Cortex of kidney (tissue), 1 donor: ENCODE measurements around the gene UGT1A9.
"Not testable (repeated sequence)": the region's sequence is repeated elsewhere in the genome, so short reads cannot be mapped to it uniquely, and the experiment has no call there.

Source experiments
- DNase-seq: peaks from one replicate; lab custom pipeline; 2025; lab: John Stamatoyannopoulos, UW

UGT1A9 gene

DNA sequence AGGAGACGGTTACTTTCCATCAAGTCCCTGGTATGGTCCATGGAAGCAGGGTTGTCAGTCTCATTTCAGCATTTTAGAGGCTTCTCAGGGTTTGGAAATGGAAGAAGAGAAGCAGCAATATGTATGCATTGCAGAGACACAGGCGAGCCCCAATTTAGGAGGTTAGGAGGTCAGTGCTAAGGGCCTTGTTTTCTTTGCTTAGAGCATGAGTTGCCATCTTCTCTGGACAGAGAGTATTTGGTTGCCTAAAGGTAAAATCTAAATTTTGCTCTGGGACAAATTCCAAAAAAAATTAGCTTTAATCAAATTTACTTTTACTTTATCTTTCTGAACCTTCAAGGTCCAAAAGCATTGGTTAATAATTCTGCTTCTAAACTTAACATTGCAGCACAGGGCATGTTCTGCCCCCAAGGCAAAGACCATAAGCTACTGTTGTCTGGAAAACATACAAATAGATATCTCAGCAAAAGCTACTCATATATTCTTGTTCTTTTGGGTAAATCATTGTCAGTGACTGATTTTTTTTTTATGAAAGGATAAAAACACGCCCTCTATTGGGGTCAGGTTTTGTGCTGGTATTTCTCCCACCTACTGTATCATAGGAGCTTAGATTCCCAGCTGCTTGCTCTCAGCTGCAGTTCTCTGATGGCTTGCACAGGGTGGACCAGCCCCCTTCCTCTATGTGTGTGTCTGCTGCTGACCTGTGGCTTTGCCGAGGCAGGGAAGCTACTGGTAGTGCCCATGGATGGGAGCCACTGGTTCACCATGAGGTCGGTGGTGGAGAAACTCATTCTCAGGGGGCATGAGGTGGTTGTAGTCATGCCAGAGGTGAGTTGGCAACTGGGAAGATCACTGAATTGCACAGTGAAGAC, at the start of gene UGT1A9:
Gene UGT1A9 (plus strand): TSS at position 609 of the 872 bp plus-strand sequence. CDS start 37 bp downstream, at position 646.
- DNase-seq = no peak

GRCh38 chr2:233627331-233628025, 44.2 kb upstream of the UGT1A9 start:
- DNase-seq = no peak

GRCh38 chr2:233636306-233636705, 35.4 kb upstream of the UGT1A9 start, which contains the start of gene UGT1A10:
Gene UGT1A10 (plus strand): TSS chr2:233636448. CDS start chr2:233636523, 75 bp downstream.
- not testable (repeated sequence) for DNase-seq

- DNase-seq = no peak
Observed at GRCh38 chr2:233638836-233639235, 32.9 kb upstream of the UGT1A9 start.

DNA sequence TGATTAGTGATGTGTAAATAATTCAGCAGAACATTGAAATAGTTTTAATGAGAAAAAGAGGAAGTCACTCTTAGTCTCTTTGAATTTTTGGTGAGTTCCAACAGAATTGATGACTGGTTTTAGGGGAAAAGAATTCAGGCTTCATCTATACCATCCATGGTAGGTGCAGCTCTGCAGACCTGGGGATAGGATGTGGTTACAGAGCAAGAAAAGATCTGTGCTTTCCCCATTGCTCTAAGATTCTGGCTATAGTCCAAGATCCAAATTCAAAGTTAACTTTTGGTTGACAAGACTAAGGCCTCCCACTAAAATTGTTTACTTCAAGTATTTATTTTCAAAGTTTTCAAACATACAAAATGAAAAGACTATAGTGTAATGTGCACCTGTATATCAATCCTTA, 31.8 kb upstream of the UGT1A9 start:
- DNase-seq = no peak

DNA sequence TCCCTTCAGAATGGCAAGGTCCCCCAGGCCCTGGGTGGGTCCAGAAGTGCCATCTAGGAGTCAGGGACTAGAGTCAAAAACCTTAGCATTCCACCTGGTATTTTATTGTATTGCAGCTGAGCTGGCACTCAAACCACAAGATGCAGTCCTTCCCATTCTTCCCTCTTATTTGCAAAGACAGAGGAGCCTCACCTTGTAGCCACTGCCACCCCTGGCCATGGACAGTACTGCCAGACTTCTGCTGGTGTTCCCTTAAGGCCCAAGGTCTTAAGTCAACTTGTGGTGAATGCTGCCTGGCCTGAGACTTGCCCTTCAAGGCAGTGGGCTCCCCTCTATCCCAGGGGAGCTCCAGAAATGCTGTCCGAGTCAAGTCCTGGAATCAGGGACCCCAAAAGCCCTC, 28.6 kb upstream of the UGT1A9 start:
- no peak for DNase-seq

- DNase-seq = not testable (repeated sequence)
Observed at GRCh38 chr2:233646033-233646432, 25.7 kb upstream of the UGT1A9 start.

GRCh38 chr2:233650981-233651380, 20.7 kb upstream of the UGT1A9 start:
- DNase-seq = no peak

GRCh38 chr2:233651430-233651829, 20.3 kb upstream of the UGT1A9 start:
- no peak for DNase-seq

- no peak for DNase-seq
Observed at GRCh38 chr2:233654501-233654900, 17.2 kb upstream of the UGT1A9 start.

DNA sequence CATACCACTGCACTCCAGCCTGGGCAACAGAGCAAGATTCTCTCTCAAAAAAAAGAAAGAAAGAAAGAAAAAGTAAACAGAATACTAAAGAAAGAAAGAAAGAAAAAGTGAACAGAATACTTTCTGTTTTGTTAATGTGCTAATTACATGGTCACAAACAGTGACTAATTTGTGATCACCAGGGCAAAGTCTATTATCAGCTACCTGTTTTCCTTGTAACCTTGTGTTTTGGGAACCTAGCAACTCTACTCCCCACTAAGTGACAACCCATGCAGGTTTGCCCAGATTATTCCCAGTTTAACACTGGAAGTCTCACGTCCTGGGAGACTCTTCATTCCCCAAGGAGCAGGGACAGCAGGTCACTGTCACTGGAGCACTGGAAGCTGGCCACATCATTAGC, 16.7 kb upstream of the UGT1A9 start:
- no peak for DNase-seq

DNA sequence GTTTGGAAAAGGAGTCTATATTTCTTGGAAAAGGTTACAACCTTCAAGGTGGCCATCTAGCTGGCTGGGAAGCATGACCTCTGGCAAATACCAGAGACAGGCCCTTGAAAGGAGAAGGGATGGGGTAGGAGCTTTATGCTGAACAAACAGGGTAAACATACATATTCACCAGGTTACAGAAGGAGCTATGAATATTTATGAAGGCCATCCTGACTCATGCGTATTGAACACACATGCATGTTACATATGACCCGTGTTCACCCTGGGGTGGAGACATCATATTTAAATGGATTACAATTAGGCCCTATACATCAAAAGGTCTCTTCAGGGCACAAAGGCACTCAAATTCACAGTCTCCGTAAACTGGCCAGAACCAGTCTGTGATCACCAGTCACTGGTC, 15.8 kb upstream of the UGT1A9 start:
- not testable (repeated sequence) for DNase-seq

- no peak for DNase-seq
Observed at GRCh38 chr2:233656443-233656842, 15.3 kb upstream of the UGT1A9 start.

GRCh38 chr2:233658610-233659009, 13.1 kb upstream of the UGT1A9 start:
- DNase-seq = no peak

DNA sequence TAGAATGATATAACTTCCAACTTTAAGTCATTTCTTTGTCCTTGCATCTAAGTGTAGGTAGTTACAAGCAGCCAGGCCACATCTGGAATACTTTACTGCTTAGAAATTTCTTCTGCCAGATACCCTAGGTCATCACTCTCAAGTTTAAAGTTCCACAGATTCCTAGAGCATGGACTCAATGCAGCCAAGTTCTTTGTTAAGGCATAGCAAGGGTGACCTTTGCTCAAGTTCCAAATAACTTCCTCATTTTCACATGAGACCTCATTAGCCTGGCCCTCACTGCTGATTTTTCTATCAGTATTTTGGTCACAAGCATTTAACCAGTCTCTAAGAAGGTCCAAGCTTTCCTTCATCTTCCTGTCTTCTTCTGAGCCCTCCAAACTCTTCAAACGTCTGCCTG, 7.8 kb upstream of the UGT1A9 start:
- DNase-seq = no peak

DNA sequence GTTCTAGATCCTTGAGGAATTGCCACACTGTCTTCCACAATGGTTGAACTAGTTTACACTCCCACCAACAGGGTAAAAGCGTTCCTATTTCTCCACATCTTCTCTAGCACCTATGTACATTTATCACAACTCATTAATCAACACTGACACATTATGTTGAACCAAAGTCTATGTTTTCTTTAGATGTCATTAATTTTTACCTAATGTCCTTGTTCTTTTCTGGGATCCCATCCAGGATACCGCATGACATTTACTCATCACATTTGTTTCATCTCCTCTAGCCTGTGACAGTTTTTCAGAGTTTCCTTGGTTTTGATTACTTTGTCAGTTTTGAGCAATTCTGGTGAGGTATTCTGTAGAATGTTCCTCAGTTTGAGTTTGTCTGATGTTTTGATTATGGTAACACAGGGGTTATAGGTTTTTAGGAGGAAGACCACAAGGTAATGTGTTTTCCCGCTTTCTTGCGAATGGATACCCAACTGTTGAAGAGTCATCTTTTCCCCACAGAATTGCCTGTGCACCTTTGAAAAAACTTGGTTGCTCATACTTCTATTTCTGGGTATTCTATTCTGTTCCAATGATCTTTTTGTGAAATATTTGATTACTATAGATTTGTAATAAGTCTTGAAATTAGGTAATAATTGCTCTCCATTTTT, 3.0 kb upstream of the UGT1A9 start:
- no peak for DNase-seq

- no peak for DNase-seq
Observed at GRCh38 chr2:233672886-233673285, 1.2 kb downstream of the UGT1A9 start.

GRCh38 chr2:233673896-233674295, 2.2 kb downstream of the UGT1A9 start:
- no peak for DNase-seq

- DNase-seq = no peak
Observed at GRCh38 chr2:233674314-233674713, 2.6 kb downstream of the UGT1A9 start.

DNA sequence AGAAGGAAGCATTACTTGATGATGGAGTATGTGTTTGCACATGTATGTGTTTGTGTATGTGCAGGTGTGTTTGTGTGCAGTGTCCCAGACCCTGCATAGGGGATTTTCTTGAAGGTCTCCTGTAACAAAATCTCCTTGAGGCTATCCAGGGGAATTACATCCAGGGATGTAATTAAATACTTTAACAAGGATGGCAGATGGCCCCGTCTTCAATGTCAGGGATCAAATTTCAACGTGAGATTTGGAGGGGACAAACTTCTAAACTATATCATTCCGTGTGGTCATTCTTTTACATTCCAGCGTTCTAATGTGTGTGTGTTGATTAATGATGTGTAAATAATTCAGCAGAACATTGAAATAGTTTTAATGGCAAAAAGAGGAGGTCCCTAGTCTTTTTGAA, 3.3 kb downstream of the UGT1A9 start:
- DNase-seq = no peak

DNA sequence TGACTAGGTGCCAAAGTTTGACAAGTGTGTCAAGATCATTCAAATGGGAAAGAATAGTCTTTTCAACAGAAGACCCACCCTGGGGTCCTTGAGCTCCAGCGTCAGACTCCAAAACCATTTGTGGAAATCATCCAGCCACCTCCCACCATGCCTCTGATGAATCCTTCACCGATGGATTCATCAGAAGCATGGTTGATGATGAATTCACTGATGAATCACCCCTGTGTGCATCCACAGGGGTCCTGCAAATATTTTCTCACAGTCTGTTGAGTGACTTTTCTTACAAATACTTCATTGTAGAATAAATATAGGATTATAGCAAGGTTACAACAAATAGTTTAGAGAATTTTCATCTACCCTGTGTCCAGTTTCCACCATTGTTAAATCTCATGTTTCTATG, 4.3 kb downstream of the UGT1A9 start:
- DNase-seq = no peak

DNA sequence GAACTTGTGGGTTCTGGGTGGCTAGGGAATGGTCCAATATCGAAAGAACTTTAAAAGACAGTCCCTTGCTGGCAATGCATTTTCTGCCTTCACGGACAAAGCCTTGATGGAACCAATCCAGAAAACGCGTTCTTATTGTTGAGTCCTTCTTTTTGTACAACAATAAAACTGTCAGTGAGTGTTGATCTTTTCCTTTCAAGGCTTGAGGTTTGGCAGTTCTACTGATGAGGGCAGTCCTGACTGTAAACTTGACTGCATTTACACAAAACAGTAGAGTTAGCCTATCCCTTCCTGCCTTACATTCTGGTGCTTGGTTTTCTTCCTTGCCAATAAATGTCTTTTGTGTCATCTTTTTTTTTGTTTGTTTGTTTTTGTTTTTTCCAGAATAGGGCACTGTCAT, 7.5 kb downstream of the UGT1A9 start:
- DNase-seq = no peak
